ENCODE results near the gene UBE2Z. TPM values are rescaled to one million over a fixed set of nuclear protein-coding genes. Genes with fewer than 3 reads are reported as not detected.
"Not testable (repeated sequence)": the region's sequence is repeated elsewhere in the genome, so short reads cannot be mapped to it uniquely, and the experiment has no call there.

Gene UBE2Z
- polyA plus RNA-seq, 1 donor (not counting 4 experiments of a cell fraction or from before 2014, with no cell fraction given), result 132 TPM

GRCh38 chr17:48871551-48872351, 36.5 kb upstream of the UBE2Z start:
- no peaks in the 10 kb centered on the region for H3K9me3 ChIP-seq (ENCODE audit: control insufficient read depth, low read depth, low read length)
- H3K27ac ChIP-seq (ENCODE audit: control insufficient read depth, insufficient read depth, low read length), result no peak overlapping the region
- no peak overlapping the region for H2AFZ ChIP-seq (ENCODE audit: control insufficient read depth, low read length)
- no peak overlapping the region for H3K4me3 ChIP-seq (ENCODE audit: control insufficient read depth in 2 of 3, extremely low read depth in 1 of 3, insufficient read depth in 2 of 3, low read depth in 1 of 3, low read length in 3 of 3)
- no peaks in the 10 kb centered on the region for H3K79me2 ChIP-seq (ENCODE audit: control insufficient read depth, insufficient read depth, low read length)
- no peaks in the 10 kb centered on the region for H3K36me3 ChIP-seq (ENCODE audit: control insufficient read depth in 2 of 2, extremely low read depth in 1 of 2, insufficient read depth in 2 of 2, low read length in 2 of 2)
- dilution Hi-C loops (cut with MboI; ENCODE audit: extremely low pct_ligation_motif_present, low sequenced_read_pairs), result no loop called here
- TF ChIP-seq EZH2 (IDR thresholded peaks at IDR 0.05; ENCODE audit: low read length) (no peak), CTCF (optimal IDR thresholded peaks at IDR 0.05 in 1 of 3, IDR thresholded peaks at IDR 0.05 in 1 of 3, conservative IDR thresholded peaks at IDR 0.05 in 1 of 3; ENCODE audit: extremely low read depth in 1 of 3, insufficient read depth in 2 of 3, low read length in 3 of 3) (no peak)
- H3K4me2 ChIP-seq (ENCODE audit: control insufficient read depth, extremely low read depth, insufficient read depth, low read depth, low read length), result no peak overlapping the region
- H3K9ac ChIP-seq (ENCODE audit: control insufficient read depth, extremely low read depth, insufficient read depth, low read length), result no peak overlapping the region
- no peak for DNase-seq (ENCODE audit: low read depth, low spot score)
- FAIRE-seq, result no peak
- no peaks in the 10 kb centered on the region for H3K9me1 ChIP-seq (ENCODE audit: control insufficient read depth, extremely low read depth, insufficient read depth, low read length)
- H3K4me1 ChIP-seq (ENCODE audit: control insufficient read depth, extremely low read depth, insufficient read depth, low read length), result no peaks in the 10 kb centered on the region
- peaks cover 7% of the 10 kb centered on the region for H3K27me3 ChIP-seq (ENCODE audit: control insufficient read depth, extremely low read depth, insufficient read depth, low read length)
- H4K20me1 ChIP-seq (ENCODE audit: control insufficient read depth, extremely low read depth, insufficient read depth, low read length), result no peaks in the 10 kb centered on the region

GRCh38 chr17:48872409-48872808, 35.8 kb upstream of the UBE2Z start:
- H3K4me3 ChIP-seq (ENCODE audit: control insufficient read depth in 2 of 3, extremely low read depth in 1 of 3, insufficient read depth in 2 of 3, low read depth in 1 of 3, low read length in 3 of 3); DNase-seq (ENCODE audit: low read depth, low spot score); H3K4me1 ChIP-seq (ENCODE audit: control insufficient read depth, extremely low read depth, insufficient read depth, low read length); H3K9ac ChIP-seq (ENCODE audit: control insufficient read depth, extremely low read depth, insufficient read depth, low read length); H3K4me2 ChIP-seq (ENCODE audit: control insufficient read depth, extremely low read depth, insufficient read depth, low read depth, low read length); H4K20me1 ChIP-seq (ENCODE audit: control insufficient read depth, extremely low read depth, insufficient read depth, low read length); FAIRE-seq; H3K27me3 ChIP-seq (ENCODE audit: control insufficient read depth, extremely low read depth, insufficient read depth, low read length); H3K36me3 ChIP-seq (ENCODE audit: control insufficient read depth in 2 of 2, extremely low read depth in 1 of 2, insufficient read depth in 2 of 2, low read length in 2 of 2); H3K79me2 ChIP-seq (ENCODE audit: control insufficient read depth, insufficient read depth, low read length); dilution Hi-C loops (cut with MboI; ENCODE audit: extremely low pct_ligation_motif_present, low sequenced_read_pairs); H3K27ac ChIP-seq (ENCODE audit: control insufficient read depth, insufficient read depth, low read length); H3K9me3 ChIP-seq (ENCODE audit: control insufficient read depth, low read depth, low read length); H3K9me1 ChIP-seq (ENCODE audit: control insufficient read depth, extremely low read depth, insufficient read depth, low read length); H2AFZ ChIP-seq (ENCODE audit: control insufficient read depth, low read length): not testable (repeated sequence)

DNA sequence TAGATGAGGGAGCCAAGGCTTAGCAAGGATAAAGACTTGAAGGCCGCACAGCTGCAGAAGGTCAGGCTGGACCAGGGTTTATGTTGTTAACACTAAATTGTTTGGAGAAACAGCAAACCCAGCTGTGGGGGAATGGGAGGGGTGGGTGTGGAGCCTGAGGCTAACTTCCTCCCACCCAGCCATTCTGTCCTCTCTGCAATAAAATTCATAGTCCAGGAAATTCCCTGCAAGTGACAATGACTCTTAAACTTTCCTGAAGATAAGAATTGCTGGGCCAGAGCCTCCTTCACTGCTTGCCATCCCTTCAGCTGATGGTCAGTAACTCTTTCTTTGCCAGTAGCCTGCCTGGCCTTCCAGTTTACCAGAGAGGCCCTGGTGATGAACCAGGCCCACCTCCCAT, 35.0 kb upstream of the UBE2Z start:
- H3K9ac ChIP-seq (ENCODE audit: control insufficient read depth, extremely low read depth, insufficient read depth, low read length), result no peak overlapping the region
- no peaks in the 10 kb centered on the region for H4K20me1 ChIP-seq (ENCODE audit: control insufficient read depth, extremely low read depth, insufficient read depth, low read length)
- DNase-seq (ENCODE audit: low read depth, low spot score), result no peak
- no peak overlapping the region for H2AFZ ChIP-seq (ENCODE audit: control insufficient read depth, low read length)
- TF ChIP-seq EZH2 (IDR thresholded peaks at IDR 0.05; ENCODE audit: low read length) (no peak), CTCF (optimal IDR thresholded peaks at IDR 0.05 in 1 of 3, IDR thresholded peaks at IDR 0.05 in 1 of 3, conservative IDR thresholded peaks at IDR 0.05 in 1 of 3; ENCODE audit: extremely low read depth in 1 of 3, insufficient read depth in 2 of 3, low read length in 3 of 3) (no peak)
- H3K4me1 ChIP-seq (ENCODE audit: control insufficient read depth, extremely low read depth, insufficient read depth, low read length), result no peaks in the 10 kb centered on the region
- no peaks in the 10 kb centered on the region for H3K9me1 ChIP-seq (ENCODE audit: control insufficient read depth, extremely low read depth, insufficient read depth, low read length)
- dilution Hi-C loops (cut with MboI; ENCODE audit: extremely low pct_ligation_motif_present, low sequenced_read_pairs), result no loop called here
- H3K4me3 ChIP-seq (ENCODE audit: control insufficient read depth in 2 of 3, extremely low read depth in 1 of 3, insufficient read depth in 2 of 3, low read depth in 1 of 3, low read length in 3 of 3), result no peak overlapping the region
- no peaks in the 10 kb centered on the region for H3K36me3 ChIP-seq (ENCODE audit: control insufficient read depth in 2 of 2, extremely low read depth in 1 of 2, insufficient read depth in 2 of 2, low read length in 2 of 2)
- H3K4me2 ChIP-seq (ENCODE audit: control insufficient read depth, extremely low read depth, insufficient read depth, low read depth, low read length), result no peak overlapping the region
- H3K9me3 ChIP-seq (ENCODE audit: control insufficient read depth, low read depth, low read length), result no peaks in the 10 kb centered on the region
- peaks cover 7% of the 10 kb centered on the region for H3K27me3 ChIP-seq (ENCODE audit: control insufficient read depth, extremely low read depth, insufficient read depth, low read length)
- no peak for FAIRE-seq
- H3K79me2 ChIP-seq (ENCODE audit: control insufficient read depth, insufficient read depth, low read length), result no peaks in the 10 kb centered on the region
- no peak overlapping the region for H3K27ac ChIP-seq (ENCODE audit: control insufficient read depth, insufficient read depth, low read length)
